ENCODE results near the gene HSPB8.

Gene HSPB8

DNA sequence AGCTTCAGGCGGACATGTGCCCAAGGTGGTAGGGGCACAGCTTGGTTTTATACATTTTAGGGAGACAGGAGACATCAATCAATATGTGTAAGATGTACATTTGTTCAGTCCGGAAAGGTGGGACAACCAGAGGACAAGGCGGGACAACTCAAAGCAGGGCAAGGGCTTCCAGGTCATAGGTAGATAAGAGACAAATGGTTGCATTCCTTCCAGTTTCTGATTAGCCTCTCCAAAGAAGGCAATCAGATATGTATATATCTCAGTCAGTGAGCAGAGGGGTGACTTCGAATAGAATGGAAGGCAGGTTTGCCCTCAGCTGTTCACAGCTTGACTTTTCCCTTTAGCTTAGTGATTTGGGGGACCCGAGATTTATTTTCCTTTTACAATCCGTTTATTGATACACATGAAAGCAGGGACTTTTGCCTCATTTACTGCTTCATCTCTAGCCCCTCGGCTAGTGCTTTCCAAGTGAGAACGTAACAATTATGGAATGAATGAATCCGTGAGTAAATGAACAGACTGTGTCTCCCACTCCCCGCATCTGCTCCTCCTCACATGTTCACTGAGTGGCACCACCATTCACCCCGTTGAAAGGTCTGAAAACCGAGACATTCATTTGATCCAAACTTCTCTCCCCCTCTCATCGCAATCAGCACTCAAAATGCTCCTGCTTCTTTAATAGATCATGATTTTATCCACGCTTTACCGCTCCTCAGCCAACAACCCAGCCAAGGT, 6.9 kb upstream of the HSPB8 start:
- no peak for DNase-seq

DNA sequence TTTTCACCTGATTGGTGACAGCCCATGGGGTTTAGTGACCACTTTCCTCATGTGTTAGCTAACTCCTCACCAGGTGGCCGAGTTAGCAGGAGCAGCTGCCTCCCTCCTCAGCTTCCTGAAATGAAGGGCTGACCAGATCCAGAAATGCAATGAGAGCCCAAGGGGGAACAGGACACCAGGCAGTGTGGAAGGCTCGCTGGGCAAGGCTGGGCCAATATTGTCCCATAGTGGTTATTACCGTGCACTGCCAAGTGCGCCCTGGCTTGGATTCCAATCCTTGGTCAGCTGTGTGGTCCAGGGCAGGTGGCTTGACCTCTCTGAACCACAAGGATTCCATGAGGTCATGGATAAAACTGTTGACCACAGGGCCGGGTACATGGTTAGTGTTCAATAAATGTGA, 3.6 kb upstream of the HSPB8 start:
- DNase-seq: no peak

DNA sequence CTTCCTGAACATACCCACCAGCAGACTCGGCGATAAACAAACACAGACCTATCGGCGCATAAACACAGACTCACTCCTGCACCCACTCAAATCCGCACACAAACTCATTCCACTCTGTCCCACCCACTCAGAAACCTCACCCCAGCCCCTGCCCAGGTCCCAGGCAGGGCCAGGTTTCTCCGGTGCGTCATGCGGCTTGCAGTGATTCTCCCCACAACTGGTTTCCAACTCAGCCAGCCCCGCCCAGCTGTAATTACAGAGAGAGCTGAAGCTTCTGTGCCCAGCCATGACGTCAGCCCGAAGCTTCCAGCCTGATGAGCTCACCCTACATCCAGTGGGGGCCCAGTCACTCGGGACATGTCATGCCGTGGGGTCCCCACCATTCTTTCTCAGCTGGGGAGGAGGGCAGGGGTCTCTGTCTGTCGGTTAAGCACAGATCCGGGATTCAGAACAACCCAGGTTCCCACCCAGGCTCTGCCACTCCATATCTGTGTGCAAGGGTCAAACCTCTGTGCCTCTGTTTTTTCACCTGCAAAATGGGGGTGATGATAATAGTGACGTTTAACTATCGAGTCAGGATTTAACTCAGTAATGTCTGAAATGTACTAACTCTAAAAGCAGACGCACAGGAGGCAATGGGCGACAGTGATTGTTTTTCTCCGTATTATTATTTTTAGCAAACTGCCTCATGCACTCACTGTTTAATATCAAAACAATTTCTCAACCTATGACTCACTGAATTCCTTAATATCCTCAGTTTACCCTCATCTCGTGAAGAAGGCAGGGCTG, 2.3 kb upstream of the HSPB8 start:
- DNase-seq: no peak

DNA sequence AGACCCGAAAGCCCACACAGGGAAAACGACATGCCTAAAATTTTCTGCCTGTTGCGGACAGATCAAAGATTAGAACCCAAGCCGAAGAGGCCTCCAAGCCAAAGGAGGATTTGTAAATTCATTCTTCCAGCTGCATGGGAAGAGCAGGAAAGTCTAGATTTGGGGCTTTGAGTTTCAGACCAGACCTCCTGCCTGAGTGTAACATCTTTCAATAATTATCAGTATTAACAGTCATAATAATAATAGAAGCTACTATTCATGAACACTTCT, 1.7 kb upstream of the HSPB8 start:
- DNase-seq: no peak

DNA sequence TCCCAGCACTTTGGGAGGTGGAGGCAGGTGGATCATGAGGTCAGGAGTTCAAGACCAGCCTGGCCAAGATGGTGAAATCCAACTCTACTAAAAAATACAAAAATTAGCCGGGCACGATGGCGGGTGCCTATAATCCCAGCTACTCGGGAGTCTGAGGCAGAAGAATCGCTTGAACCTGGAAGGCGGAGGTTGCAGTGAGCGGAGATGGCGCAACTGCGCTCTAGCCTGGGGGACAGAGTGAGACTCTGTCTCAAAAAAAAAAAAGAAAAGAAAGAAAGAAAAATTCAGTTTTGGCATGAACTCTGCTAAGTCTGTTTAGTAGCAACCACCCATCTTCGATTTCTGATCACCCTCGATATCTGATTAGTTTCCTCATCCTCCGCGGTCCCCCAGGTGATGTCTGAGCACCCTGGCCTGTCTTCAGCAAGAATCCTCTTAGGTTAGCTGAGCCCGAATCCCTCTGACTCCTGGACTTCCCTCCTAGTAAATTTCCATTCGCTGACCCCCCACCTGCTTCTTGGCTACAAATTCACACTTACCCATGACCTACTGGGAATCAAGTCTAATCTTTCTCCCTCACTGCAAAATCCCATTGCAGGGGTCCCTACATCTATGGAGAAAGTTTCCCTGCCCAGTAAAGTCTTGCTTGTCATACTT, 879 bp upstream of the HSPB8 start:
- no peak for DNase-seq

DNA sequence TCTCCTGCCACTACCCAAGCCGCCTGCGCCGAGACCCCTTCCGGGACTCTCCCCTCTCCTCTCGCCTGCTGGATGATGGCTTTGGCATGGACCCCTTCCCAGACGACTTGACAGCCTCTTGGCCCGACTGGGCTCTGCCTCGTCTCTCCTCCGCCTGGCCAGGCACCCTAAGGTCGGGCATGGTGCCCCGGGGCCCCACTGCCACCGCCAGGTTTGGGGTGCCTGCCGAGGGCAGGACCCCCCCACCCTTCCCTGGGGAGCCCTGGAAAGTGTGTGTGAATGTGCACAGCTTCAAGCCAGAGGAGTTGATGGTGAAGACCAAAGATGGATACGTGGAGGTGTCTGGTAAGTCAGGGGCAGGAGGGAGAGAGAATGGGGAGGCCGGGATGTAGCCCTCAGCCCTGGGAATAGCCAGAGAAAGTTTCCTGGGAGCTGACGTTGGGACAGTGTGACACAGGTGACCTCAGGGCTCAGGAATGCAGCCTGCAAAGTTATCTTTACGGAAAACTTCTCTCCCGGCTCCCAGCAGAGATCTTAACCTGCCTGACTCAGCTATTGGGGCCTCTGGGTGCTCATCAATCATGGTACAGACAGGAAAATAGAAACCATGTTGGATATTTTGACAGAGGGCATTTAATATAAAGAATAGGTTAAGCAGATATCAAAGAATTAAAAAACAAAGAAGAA, 747 bp downstream of the HSPB8 start:
- DNase-seq: no peak

DNA sequence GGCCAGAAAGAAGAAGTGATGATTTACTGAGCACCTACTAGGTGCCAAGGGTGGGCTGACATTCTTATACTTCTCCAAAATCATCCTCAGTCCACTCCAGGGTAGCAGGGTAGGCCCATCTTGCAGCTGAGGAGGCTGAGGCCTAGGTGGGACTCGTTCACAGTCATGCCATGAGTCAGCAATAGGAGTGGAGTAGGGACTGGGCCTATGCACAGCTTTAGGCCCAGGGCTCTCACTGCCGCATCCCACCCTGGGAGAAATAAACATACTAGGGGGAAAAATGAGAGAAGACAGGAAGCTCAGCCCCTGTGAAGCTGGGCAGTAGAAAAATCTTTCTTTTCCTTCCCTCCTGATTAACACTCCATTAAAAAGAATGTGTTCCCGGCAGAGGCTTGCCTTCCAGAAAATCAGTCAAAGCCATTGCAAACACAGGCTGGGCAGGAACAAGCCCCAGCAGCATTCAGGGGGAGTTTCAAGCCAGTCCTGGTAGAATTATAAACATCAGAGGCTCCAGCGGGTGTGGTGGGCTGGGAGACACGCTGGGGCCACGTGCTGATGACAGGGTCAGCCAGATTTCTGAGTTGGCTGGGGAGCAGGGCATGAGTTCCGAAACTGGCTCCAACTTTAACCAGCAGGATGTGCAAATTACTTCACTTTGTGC, 1.8 kb downstream of the HSPB8 start:
- DNase-seq: no peak

DNA sequence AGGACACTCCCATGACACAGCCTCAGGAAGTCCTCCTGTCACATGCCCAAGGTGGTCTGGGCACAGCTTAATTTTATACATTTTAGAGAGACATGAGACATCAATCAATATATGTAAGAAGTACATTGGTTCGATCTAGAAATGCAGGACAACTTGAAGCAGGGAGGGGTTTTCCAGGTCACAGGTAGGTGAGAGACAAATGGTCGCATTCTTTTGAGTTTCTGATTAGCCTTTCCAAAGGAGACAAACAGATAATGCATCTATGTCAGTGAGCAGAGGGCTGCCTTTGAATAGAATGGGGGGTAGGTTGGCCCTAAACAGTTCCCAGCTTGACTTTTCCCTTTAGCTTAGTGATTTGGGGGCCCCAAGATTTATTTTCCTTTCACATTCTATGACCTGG, 2.5 kb downstream of the HSPB8 start:
- no peak for DNase-seq

DNA sequence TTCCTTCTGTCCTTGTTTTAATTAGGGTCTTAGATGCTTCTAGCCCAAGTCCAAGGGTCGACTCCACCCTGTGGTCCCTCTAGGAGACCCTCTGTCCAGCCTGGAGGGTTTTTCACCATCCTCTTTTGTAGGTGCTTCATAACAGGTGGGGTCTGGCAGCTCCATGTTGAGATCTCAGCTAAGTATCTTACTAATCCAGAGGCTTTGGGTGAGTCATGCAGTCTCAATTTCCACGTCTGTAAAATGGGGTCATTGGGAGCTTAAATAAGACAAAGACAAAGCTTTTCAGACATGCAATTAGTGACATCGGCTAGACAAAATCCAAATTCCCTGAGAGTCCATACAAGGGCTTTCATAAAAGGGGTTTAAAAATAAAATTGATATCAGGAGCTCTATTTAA, 3.2 kb downstream of the HSPB8 start:
- no peak for DNase-seq

DNA sequence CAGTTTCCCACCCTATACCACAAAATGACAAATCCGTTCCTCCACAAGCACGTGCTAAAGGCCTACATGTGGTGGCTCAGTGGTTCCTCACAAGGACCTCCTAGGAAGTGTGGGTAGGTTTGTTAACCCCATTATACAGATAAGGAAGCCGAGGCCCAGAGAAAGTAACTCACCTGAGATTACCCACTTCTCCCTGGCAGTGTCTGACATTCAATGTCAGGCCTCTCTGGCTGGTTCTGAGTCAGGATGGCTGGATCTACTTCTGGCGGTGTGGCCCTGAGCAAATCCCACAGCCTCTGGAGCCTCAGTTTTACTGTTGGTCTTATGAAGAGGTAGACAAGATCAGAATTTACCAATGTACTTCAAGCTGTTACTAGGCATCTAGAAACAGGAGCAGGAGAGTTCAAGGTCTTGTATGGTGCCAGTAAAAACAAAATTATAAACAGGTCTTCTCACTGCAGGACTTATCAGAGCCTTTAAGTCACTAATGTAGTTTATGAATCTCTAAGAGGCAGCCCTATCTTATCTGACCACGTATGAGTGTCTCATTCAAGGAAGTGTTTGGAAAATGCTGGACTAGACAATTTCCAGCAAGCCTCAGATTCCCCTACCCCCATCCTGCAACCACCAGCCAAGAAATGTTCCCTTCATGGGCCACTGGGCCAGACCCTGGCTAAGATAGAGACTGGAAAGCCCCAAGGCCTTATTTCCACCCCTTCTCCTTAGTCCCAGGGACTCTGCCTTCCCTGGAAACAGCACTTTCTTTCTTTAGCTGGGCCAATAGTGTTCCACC, 4.2 kb downstream of the HSPB8 start:
- DNase-seq: no peak

DNA sequence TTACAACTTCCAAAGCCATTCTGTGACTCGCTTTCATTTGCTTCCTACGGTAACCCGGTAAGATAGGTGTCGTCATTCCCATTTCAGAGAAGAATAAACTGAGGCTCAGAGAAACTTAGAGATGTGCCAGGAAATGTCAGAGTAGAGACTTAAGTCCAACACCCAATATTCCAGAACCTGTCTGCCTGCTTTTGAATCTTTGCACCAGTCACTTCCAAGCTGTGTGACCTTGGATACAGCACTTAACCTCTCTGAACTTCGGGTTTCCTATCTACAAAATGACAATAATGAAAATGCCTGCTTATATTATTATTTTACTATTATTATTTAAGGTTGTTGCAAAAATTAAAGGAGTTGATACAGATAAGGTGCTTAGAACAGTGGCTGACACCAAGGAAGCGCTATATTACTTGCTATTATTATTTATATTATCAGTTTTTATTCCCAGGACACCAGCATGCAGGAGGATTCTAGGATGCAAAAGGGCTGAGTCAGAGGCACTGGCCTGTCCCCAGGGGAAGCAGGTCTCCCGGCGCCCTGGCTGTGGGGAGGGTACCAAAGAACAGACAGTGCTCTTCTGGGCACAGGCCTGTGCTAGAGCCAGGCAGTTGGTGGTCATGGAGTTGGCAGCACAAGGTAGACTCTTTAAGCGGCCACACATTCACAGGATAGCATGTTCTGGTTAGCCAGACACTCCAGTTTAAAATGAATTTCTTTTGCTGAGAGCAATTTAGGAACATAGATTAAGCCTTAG, 5.4 kb downstream of the HSPB8 start:
- DNase-seq: no peak

DNA sequence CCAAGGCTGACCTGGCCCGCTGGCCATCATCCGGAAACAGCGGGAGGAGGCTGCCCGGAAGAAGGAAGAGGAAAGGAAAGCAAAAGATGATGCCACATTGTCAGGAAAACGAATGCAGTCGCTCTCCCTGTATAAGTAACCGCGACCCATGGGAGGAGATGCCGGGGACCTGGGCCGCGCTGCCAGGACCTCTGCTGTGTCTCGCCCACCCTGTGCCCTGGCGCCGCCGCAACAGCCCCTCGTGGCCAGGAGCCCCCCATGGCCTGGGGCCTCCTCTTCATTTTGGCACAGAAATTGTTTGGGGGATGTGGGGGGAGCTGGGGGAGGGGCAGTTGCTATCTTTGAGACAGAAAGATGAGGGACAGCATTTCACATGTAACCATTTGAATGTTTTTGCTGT, 16.5 kb downstream of the HSPB8 start:
- DNase-seq: no peak

DNA sequence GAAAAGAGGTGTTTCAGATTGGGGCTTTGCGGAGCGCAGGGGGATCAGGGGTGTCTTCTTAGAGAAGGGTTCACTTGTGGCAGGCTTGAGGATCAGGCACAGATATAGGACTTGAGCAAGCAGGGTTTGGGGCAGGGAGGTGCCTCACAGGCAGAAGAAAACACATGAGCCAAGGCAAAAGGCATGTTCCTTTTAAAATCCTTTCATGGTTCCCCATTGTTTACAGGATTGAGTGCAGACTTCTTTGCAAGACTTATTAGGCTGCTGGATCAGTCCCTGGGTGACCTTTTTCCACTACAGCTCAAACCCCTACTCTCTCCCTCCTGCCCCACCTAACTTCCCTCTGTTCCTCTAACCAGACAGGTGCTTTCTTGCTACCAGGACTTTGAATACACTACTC, 19.7 kb downstream of the HSPB8 start:
- DNase-seq: no peak

DNA sequence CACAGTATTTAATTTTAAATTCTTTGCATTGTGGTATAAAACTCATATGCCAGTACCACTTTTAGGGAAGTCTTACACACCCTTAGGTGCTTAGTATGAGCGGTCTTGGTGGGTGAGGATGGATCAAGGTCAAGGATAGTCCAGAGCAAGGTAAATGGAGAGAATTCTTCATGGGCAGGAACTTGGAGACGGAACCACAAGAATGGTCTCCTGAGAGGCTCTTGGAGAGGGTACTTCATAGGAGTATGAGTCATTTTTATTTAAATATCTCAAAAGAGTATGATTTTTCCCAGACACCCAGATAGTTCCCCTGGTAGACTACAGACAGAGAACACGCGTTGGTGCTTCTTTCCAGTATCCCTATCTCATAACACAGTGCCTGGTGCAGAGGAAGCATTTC, 21.9 kb downstream of the HSPB8 start:
- DNase-seq: no peak

DNA sequence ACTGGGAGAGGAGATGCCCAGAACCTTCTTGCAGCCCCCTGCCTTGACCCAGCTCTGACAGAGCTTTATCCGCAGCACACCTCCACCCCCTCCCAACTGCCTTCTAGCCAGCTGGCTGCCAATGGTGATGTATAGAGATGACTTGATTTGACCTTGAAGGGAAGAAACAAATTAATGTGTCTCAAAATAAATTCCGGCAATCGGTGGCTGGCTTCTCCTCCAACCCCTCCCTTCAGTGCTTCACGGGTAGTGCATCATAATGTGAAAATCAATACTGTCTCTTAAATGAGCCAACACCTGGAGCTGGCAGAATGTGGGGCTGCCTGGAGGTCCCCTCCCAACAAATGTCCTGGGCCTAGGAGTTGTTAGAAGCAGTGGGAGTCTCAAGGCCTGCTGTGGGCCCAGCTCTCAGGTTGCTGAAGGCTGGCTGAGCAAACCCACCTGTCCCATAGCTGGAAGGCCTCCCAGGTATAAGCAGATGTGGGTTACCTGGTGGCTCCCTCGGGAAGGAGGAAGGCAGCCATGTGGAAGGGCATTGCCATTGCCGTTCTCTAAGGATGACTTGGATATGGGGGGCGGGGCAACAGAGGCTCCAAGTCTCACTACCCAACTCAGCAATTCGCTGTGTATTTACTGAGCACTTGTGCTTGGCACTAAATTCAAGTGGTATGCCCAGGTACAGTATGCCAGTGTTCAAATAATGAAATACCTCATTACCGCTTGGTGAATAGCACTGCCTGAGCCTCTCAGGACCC, 23.2 kb downstream of the HSPB8 start:
- no peak for DNase-seq

DNA sequence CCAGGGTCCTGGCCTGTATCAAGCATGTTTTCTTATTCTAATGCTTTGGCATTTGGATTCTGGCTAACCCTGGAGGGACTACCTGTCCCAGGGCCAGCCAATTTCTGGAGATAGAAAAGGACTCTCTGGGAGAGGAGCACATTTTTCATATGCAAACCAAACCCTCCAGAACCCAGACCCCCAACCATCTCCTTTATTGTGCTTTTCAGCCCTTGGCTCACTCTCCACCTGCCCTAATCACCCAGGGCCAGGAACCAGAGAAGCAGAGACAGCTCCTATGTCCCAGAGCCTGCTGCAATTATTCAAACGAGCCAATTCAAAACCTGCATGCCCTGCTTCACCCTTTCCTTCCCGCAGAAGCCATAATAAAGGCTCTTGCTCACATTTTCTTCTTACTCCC, 23.8 kb downstream of the HSPB8 start:
- DNase-seq: no peak

DNA sequence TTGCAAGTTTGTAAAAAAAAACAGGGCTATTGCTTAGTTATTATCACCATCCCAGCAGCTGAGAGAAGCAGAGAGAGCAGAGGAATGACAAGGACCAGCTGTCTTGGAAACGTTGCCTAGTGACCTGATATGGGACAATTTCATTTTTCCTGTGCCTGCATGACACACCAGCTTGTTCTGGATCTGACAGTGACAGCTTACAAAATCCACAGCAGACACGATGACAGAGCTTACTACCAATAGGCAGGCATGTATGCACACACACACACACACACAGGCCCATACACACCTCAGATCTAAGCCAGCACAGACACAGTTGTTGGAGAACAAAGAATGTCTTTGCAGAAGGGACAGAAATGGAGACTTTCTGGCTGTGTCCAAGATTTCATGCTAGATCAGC, 25.4 kb downstream of the HSPB8 start:
- no peak for DNase-seq

DNA sequence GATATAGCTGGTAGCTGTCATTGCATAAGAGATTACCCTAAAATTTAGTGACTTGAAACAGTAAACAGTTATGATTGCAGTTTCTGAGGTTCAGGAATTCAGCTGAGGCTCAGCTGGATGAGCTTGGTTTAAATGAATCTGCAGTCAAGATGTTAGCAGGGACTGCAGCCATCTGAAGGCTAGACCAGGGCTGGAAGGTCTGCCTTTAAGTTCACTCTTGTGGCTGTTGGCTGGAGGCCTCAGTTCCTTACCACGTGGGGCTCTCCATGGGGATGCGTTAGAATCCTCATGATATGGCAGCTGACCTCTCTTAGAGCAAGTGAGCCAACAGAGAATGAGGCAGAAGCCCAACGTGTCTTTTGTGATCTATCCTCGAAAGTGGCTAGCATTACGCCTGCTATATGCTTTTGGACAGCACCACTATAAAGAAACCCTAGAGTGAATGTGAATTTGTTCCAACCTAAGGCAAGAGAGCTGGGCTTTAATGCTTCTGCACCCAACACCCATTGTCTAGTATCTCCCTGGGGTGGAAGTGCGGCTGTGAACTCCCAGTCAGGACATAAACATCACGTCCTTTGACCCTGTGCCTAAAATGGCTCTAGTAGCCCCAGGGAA, 26.0 kb downstream of the HSPB8 start:
- DNase-seq: no peak

DNA sequence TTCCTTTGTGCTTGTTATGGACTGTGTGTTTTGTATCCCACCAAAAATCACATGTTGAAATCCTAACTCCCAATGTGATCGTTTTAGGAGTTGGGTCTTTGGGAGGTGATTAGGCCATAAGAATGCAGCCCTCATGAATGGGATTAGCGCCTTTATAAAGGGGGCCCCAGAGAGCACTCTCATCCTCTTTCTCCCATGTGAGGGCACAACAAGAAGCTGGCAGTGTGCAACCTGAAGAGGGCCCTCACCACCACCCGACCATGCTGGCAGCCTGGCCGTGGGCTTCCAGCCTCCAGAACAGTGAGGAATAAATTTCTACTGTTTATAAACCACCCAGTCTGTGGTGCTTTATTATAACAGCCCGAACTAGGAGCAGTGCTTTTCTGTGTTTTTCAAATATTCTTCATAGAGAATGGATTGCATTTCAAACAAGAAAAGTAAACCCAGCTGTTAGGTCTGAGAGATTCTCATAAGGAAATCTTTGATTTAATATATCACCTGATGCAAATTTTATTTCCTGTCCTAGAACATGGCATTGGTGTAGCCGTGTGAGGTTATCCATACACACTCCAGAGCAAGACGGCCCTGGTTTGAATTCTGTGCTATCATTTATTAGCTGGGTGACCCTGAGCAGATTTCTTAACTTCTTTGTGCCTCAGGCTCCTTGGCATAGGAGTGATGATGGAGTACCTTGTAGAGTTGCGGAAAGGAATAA, 27.8 kb downstream of the HSPB8 start:
- no peak for DNase-seq

DNA sequence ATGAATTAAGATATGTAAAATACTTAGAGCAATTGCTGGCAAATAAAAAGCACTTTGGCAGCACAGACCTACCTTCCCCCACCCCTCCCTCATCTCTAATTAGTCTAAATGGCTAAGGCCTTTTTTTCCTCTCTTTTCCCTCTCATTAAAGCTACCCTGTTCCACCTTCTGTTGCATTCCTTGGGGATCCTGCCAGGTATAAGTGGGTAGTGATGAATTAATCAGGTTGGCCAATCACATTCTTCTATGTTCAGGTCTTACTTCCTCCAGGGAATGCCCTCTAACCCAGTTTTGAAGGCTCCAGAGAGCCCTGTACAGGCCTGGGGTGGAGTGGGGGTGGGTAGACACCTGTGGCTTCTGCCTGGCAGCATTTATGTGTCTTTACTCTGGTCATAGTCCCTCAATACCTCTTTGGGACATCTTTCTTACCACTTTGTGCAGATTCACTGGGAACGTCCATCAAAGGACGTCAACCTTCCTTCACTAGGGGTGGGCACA, 28.4 kb downstream of the HSPB8 start:
- DNase-seq: no peak

All from activated CD8-positive, alpha-beta memory T cell treated with anti-CD3 and anti-CD28 coated beads for 24 hours (primary cell).